MM.1S (cell line): ENCODE data around the gene UTP18.
"Not testable (repeated sequence)": the region's sequence is repeated elsewhere in the genome, so short reads cannot be mapped to it uniquely, and the experiment has no call there.

Experiments used
- DNase-seq: peaks from one replicate; pipeline ENCODE4 v3.0.0-alpha.2; 2015
- H2AFZ ChIP-seq: fragments of 300-600 bp; sonication (generic); 2 replicates; pipeline ENCODE4 v1.6.0; 2016; ENCODE audit warnings: antibody characterized with exemption, low read length
- H3F3A ChIP-seq: fragments of 300-600 bp; sonication (generic); 2 replicates; pipeline ENCODE4 v1.6.1; 2016; ENCODE audit warnings: mild to moderate bottlenecking, antibody characterized with exemption, low read length, moderate library complexity, mixed read lengths; ENCODE audit not compliant: insufficient read depth
- H3K27ac ChIP-seq: fragments of 300-600 bp; sonication (generic); 2 replicates; pipeline ENCODE4 v1.5.1; 2016; ENCODE audit warnings: mild to moderate bottlenecking, low read length
- H3K27me3 ChIP-seq: fragments of 300-600 bp; sonication (generic); replicated peaks from 2 replicates; pipeline ENCODE4 v1.6.0; 2016; ENCODE audit warnings: low read length; ENCODE audit not compliant: insufficient read depth
- H3K36me3 ChIP-seq: fragments of 300-600 bp; sonication (generic); replicated peaks from 2 replicates; pipeline ENCODE4 v1.6.1; 2016; ENCODE audit warnings: mild to moderate bottlenecking, low read length, mixed read lengths; ENCODE audit not compliant: insufficient read depth
- H3K4me1 ChIP-seq: fragments of 300-600 bp; sonication (generic); 2 replicates; pipeline ENCODE4 v1.6.1; 2016; ENCODE audit warnings: low read length, mixed read lengths
- H3K4me2 ChIP-seq: fragments of 300-600 bp; sonication (generic); 2 replicates; pipeline ENCODE4 v1.6.0; 2016; ENCODE audit warnings: low read depth, low read length
- H3K4me3 ChIP-seq: fragments of 300-600 bp; sonication (generic); 2 replicates; pipeline ENCODE4 v1.5.1; 2016; ENCODE audit warnings: low read length, mixed read lengths
- H3K79me2 ChIP-seq: fragments of 300-600 bp; sonication (generic); 2 replicates; pipeline ENCODE4 v1.6.1; 2016; ENCODE audit warnings: mixed run types, low read length, mixed read lengths
- H3K9ac ChIP-seq: fragments of 300-600 bp; sonication (generic); 2 replicates; pipeline ENCODE4 v1.6.1; 2016; ENCODE audit warnings: low read length, mixed read lengths
- H3K9me2 ChIP-seq: fragments of 300-600 bp; sonication (generic); replicated peaks from 2 replicates; pipeline ENCODE4 v1.6.1; 2016; ENCODE audit warnings: mild to moderate bottlenecking, low read length, mixed read lengths; ENCODE audit not compliant: insufficient read depth
- H3K9me3 ChIP-seq: fragments of 300-600 bp; sonication (generic); replicated peaks from 2 replicates; pipeline ENCODE4 v1.6.1; 2016; ENCODE audit warnings: mild to moderate bottlenecking, low read length, mixed read lengths; ENCODE audit not compliant: insufficient read depth
- H4K20me1 ChIP-seq: fragments of 300-600 bp; sonication (generic); 2 replicates; pipeline ENCODE4 v1.6.1; 2016; ENCODE audit warnings: mild to moderate bottlenecking, low read length, moderate library complexity, mixed read lengths; ENCODE audit not compliant: insufficient read depth
- EZH2 ChIP-seq: fragments of 300-600 bp; sonication (generic); optimal IDR thresholded peaks from 2 replicates; pipeline ENCODE3; 2017; ENCODE audit warnings: low read depth, mild to moderate bottlenecking, antibody characterized with exemption, low read length, mixed read lengths
- EZH2phosphoT487 ChIP-seq: fragments of 300-600 bp; sonication (generic); IDR thresholded peaks from 2 replicates; pipeline ENCODE4 v1.6.1; 2018; ENCODE audit warnings: antibody characterized with exemption, low read length
- TF ChIP-seq, protein P1 (sequence below): fragments of 300-600 bp; sonication (generic); IDR thresholded peaks from 2 replicates; pipeline ENCODE4 v1.5.1; 2016; ENCODE audit warnings: antibody characterized with exemption, low read length, mixed read lengths

Gene UTP18

DNA sequence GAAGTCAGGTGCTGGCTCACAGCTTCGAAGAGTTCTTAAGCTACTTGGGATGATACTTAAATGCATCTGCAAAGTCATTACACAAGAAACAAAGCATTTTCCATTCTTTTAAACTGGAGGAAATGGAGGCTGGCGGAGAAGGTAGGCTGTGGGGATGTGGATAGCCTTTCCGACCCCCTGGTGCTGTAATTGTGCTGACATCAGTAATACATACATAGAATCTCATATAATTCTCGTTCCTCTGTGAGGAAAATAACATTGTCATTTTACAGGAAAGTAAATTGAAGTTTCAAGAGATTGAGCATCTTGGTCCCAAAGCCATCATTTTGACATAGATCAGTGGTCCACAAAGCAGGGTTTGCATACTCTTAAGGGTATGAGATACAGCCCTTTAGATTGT is 39.5 kb downstream of the UTP18 start:
- no peaks in the 10 kb centered on the region for H3F3A ChIP-seq
- H3K36me3 ChIP-seq: no peaks in the 10 kb centered on the region
- H3K9me3 ChIP-seq: no peaks in the 10 kb centered on the region
- H3K4me3 ChIP-seq: no peak overlapping the region
- TF ChIP-seq, protein P1, sequence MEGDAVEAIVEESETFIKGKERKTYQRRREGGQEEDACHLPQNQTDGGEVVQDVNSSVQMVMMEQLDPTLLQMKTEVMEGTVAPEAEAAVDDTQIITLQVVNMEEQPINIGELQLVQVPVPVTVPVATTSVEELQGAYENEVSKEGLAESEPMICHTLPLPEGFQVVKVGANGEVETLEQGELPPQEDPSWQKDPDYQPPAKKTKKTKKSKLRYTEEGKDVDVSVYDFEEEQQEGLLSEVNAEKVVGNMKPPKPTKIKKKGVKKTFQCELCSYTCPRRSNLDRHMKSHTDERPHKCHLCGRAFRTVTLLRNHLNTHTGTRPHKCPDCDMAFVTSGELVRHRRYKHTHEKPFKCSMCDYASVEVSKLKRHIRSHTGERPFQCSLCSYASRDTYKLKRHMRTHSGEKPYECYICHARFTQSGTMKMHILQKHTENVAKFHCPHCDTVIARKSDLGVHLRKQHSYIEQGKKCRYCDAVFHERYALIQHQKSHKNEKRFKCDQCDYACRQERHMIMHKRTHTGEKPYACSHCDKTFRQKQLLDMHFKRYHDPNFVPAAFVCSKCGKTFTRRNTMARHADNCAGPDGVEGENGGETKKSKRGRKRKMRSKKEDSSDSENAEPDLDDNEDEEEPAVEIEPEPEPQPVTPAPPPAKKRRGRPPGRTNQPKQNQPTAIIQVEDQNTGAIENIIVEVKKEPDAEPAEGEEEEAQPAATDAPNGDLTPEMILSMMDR: no peak
- no peak for TF ChIP-seq EZH2phosphoT487
- no peak for TF ChIP-seq EZH2
- H4K20me1 ChIP-seq: no peaks in the 10 kb centered on the region
- no peak overlapping the region for H2AFZ ChIP-seq
- no peak for DNase-seq
- no peak overlapping the region for H3K4me2 ChIP-seq
- H3K9me2 ChIP-seq: no peaks in the 10 kb centered on the region
- H3K4me1 ChIP-seq: no peaks in the 10 kb centered on the region
- H3K9ac ChIP-seq: no peak overlapping the region
- no peak overlapping the region for H3K27ac ChIP-seq
- no peaks in the 10 kb centered on the region for H3K27me3 ChIP-seq
- no peaks in the 10 kb centered on the region for H3K79me2 ChIP-seq

- no peaks in the 10 kb centered on the region for H3K4me1 ChIP-seq
- H3K9me2 ChIP-seq: no peaks in the 10 kb centered on the region
- H3K27me3 ChIP-seq: no peaks in the 10 kb centered on the region
- H3K79me2 ChIP-seq: no peaks in the 10 kb centered on the region
- no peaks in the 10 kb centered on the region for H3K9me3 ChIP-seq
- no peak overlapping the region for H3K4me2 ChIP-seq
- H2AFZ ChIP-seq: no peak overlapping the region
- H4K20me1 ChIP-seq: no peaks in the 10 kb centered on the region
- TF ChIP-seq, protein P1: no peak
- no peak overlapping the region for H3K27ac ChIP-seq
- H3K9ac ChIP-seq: no peak overlapping the region
- no peak overlapping the region for H3K4me3 ChIP-seq
- no peaks in the 10 kb centered on the region for H3K36me3 ChIP-seq
- no peaks in the 10 kb centered on the region for H3F3A ChIP-seq
- DNase-seq: no peak
Measured at GRCh38 chr17:51305182-51305581, 44.8 kb downstream of the UTP18 start.

- not testable (repeated sequence) for H3K27me3 ChIP-seq, H3K79me2 ChIP-seq, DNase-seq, H4K20me1 ChIP-seq, H3K9ac ChIP-seq, H3K27ac ChIP-seq, H3K4me1 ChIP-seq, H3K4me3 ChIP-seq, H3K9me2 ChIP-seq, H3K36me3 ChIP-seq, H2AFZ ChIP-seq, H3K9me3 ChIP-seq, H3F3A ChIP-seq, H3K4me2 ChIP-seq
Measured at GRCh38 chr17:51312003-51312402, 51.7 kb downstream of the UTP18 start.

GRCh38 chr17:51319186-51319585 is 58.8 kb downstream of the UTP18 start:
- no peaks in the 10 kb centered on the region for H4K20me1 ChIP-seq
- H3K79me2 ChIP-seq: no peaks in the 10 kb centered on the region
- H3K27ac ChIP-seq: no peak overlapping the region
- H3K27me3 ChIP-seq: no peaks in the 10 kb centered on the region
- H2AFZ ChIP-seq: no peak overlapping the region
- H3K4me3 ChIP-seq: no peak overlapping the region
- TF ChIP-seq, protein P1: no peak
- no peak for TF ChIP-seq EZH2phosphoT487
- no peak for TF ChIP-seq EZH2
- H3K4me1 ChIP-seq: no peaks in the 10 kb centered on the region
- H3K9me3 ChIP-seq: no peaks in the 10 kb centered on the region
- H3K9ac ChIP-seq: no peak overlapping the region
- no peak overlapping the region for H3K4me2 ChIP-seq
- H3K9me2 ChIP-seq: no peaks in the 10 kb centered on the region
- H3F3A ChIP-seq: no peaks in the 10 kb centered on the region
- no peaks in the 10 kb centered on the region for H3K36me3 ChIP-seq
- DNase-seq: no peak
